Left renal cortex interstitium (tissue), 4 donors: ENCODE measurements around the gene MEG3. TPM values are rescaled to one million over a fixed set of nuclear protein-coding genes. Genes with fewer than 3 reads are reported as not detected.
"Not testable (repeated sequence)": the region's sequence is repeated elsewhere in the genome, so short reads cannot be mapped to it uniquely, and the experiment has no call there.

Experiments used
- DNase-seq, 4 donors: peaks; one replicate each; pipeline ENCODE4 v3.0.0-alpha.2; 2013; ENCODE audit warnings: low read depth in 4 of 4, low spot score in 2 of 4, missing footprints in 1 of 4
- polyA plus RNA-seq, 4 donors: library from polyadenylated mRNA; unstranded; fragments of 120-200 nt; gene quantifications; one replicate each; pipeline ENCODE4 v1.2.1, GENCODE V29; 2013; ENCODE audit not compliant: insufficient read length in 4 of 4

Gene MEG3
- polyA plus RNA-seq, 4 donors, result 55.0 to 309 (median 131) TPM

GRCh38 chr14:100813291-100813690 lies 12.6 kb upstream of the MEG3 start:
- DNase-seq, result no peak

- no peak for DNase-seq
Observed at GRCh38 chr14:100815478-100816285, 10.2 kb upstream of the MEG3 start.

GRCh38 chr14:100816286-100816949 lies 9.5 kb upstream of the MEG3 start:
- DNase-seq, result no peak

- no peak for DNase-seq
Observed at GRCh38 chr14:100816950-100817901, 8.7 kb upstream of the MEG3 start.

- no peak for DNase-seq
Observed at GRCh38 chr14:100818221-100818699, 7.7 kb upstream of the MEG3 start.

- not testable (repeated sequence) for DNase-seq
Observed at GRCh38 chr14:100818923-100819322, 7.0 kb upstream of the MEG3 start.

GRCh38 chr14:100819453-100819828 lies 6.5 kb upstream of the MEG3 start:
- DNase-seq, result no peak

GRCh38 chr14:100819829-100820475 lies 6.0 kb upstream of the MEG3 start:
- no peak for DNase-seq

GRCh38 chr14:100820957-100821356 lies 5.0 kb upstream of the MEG3 start:
- no peak for DNase-seq

GRCh38 chr14:100822013-100822412 lies 3.9 kb upstream of the MEG3 start:
- DNase-seq, result no peak

- DNase-seq, result peak in 1 of 4 donors; percentile 50
Observed at GRCh38 chr14:100822532-100823296, 3.2 kb upstream of the MEG3 start.

- DNase-seq, result no peak
Observed at GRCh38 chr14:100823413-100824080, 2.4 kb upstream of the MEG3 start.

- peak in 1 of 4 donors; percentile 48 for DNase-seq
Observed at GRCh38 chr14:100824091-100824551, 1.8 kb upstream of the MEG3 start.

- no peak for DNase-seq
Observed at GRCh38 chr14:100824901-100825712, 811 bp upstream of the MEG3 start.

- DNase-seq, result no peak
Observed at GRCh38 chr14:100826391-100827100, 628 bp downstream of the MEG3 start.

- DNase-seq, result no peak
Observed at GRCh38 chr14:100827101-100828021, 1.4 kb downstream of the MEG3 start.
